AG10803 (cell line): ENCODE data around the gene DCST2.
"Not testable (repeated sequence)": the region's sequence is repeated elsewhere in the genome, so short reads cannot be mapped to it uniquely, and the experiment has no call there.

Source experiments
- DNase-seq: peaks from one replicate; pipeline ENCODE4 v3.0.0; 2010; ENCODE audit warnings: low read depth
- H3K4me3 ChIP-seq: 2 replicates; pipeline ENCODE4 v1.5.1; 2011; ENCODE audit warnings: mild to moderate bottlenecking, low read length, control low read depth
- TF ChIP-seq, protein P1 (sequence below): conservative IDR thresholded peaks from 2 replicates; pipeline ENCODE4 v1.5.1; 2011; ENCODE audit warnings: mild to moderate bottlenecking, low read length, control low read depth, inconsistent platforms

DCST2 gene

DNA sequence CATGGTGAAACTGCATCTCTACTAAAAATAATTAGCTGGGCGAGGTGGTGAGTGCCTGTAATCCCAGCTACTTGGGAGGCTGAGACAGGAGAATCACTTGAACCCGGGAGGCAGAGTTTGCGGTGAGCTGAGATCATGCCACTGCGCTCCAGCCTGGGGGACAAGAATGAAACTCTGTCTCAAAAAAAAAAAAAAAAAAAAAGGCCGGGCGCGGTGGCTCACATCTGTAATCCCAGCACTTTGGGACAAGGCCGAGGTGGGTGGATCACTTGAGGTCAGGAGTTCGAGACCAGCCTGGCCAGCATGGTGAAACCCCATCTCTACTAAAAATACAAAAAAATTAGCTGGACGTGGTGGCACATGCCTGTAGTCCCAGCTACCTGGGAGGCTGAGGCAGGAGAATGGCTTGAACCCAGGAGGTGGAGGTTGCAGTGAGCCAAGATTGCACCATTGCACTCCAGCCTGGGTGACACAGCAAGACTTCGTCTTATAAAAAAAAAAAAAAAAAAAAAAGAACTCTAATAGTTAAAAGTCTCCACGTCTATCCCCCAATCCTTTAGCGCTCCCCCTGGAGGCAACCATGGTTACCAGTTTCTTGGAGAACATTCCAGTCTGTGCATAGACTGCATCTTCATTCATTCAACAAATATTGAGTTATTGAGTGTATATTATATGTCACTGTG lies 38.1 kb downstream of the DCST2 start:
- TF ChIP-seq, protein P1, sequence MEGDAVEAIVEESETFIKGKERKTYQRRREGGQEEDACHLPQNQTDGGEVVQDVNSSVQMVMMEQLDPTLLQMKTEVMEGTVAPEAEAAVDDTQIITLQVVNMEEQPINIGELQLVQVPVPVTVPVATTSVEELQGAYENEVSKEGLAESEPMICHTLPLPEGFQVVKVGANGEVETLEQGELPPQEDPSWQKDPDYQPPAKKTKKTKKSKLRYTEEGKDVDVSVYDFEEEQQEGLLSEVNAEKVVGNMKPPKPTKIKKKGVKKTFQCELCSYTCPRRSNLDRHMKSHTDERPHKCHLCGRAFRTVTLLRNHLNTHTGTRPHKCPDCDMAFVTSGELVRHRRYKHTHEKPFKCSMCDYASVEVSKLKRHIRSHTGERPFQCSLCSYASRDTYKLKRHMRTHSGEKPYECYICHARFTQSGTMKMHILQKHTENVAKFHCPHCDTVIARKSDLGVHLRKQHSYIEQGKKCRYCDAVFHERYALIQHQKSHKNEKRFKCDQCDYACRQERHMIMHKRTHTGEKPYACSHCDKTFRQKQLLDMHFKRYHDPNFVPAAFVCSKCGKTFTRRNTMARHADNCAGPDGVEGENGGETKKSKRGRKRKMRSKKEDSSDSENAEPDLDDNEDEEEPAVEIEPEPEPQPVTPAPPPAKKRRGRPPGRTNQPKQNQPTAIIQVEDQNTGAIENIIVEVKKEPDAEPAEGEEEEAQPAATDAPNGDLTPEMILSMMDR: peak; percentile 62
- H3K4me3 ChIP-seq: not testable (repeated sequence)
- peak; percentile 87 for DNase-seq

- DNase-seq: no peak
- TF ChIP-seq, protein P1: no peak
Observed at GRCh38 chr1:154994591-154994990, 39.0 kb downstream of the DCST2 start.

DNA sequence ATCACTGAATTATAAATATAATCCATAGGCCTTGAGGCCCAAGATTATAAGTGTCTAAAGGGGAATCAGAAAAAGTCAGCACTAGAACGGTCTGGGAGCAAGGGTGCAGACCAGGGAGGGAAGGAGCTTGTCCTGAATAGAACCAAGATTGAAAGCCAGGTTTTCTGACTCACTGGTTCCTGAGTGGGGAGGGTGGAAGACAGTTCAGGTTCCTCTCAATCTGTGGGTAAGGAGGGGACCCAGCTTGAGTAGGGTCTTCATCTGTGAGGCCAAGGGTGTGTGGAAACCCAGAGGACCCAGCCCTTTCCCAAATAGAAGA lies 39.4 kb downstream of the DCST2 start:
- TF ChIP-seq, protein P1: no peak
- no peak overlapping the region for H3K4me3 ChIP-seq
- DNase-seq: no peak

More at GRCh38 chr1:154994591-154994990, 39.0 kb downstream of the DCST2 start:
- no peak overlapping the region for H3K4me3 ChIP-seq

- DNase-seq: no peak
- no peak within 1 kb of the TSS for H3K4me3 ChIP-seq
- TF ChIP-seq, protein P1: no peak
Observed at GRCh38 chr1:154993572-154994268, 39.9 kb downstream of the DCST2 start, which contains the start of gene LENEP. TSS of gene LENEP (plus strand) at chr1:154993586. CDS start at chr1:154993608, 22 bp downstream.

DNA sequence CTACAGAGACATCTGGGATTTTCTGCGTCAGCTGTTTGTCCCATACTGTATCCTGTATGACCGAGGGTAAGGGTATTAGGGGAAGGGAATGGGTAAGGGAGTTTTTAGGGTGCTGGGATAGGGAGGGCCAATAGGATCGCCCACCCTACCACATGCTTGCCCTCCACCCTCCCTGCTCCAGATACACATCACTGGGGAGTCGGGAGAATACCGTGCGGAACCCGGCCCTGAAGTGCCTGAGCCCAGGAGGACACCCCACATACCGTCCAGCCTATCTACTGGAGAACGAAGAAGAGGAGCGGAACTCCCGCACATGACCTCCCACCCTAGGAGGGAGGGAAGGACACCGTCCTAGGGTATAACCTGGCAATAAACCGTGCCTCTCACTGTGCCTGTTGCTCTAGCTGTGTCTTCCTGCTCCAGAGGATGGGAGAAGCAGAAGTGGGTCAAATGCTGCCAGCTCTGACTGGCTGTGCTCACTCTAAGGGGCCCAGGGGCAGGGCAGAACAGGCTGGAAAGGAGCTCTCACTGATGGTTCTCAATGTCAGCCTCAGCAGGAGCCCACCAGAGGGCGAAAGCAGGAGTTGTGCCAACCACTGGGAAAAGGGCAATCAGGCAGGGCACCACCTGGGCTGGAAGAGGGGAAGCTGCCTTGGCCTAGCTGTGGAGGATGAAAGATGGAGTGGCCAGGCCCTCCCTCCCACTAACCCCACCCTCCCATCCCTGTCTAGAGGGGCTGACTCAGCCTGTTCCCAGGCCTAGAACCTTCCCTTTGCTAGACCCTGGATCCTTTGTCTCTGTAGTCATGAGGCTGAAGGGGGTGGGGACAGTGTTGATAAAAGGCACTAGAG lies 40.6 kb downstream of the DCST2 start:
- no peak for DNase-seq
- TF ChIP-seq, protein P1: no peak; the same call in 1 of the 2 replicates
- no peak overlapping the region for H3K4me3 ChIP-seq

DNA sequence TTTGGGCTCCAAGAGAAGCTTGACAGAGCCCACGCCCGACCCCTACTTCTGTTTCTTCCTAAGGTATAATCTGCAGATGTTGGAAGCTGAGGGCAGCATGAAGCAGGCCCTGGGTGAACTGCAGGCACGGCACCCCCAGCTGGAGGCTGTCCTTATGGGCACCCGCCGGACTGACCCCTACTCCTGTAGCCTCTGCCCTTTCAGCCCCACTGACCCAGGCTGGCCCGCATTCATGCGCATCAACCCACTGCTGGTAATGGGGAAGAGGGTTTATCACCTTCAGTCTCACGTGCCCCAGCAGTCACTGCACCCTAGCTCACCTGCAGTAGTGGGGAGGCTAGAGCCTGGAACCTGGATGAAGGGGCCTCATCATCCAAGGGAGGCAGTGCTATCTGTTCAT lies 43.3 kb downstream of the DCST2 start:
- DNase-seq: no peak
- TF ChIP-seq, protein P1: no peak
- no peak overlapping the region for H3K4me3 ChIP-seq
